Measurements from ENCODE around the gene TRPC3. TPM values are rescaled to one million over a fixed set of nuclear protein-coding genes. Genes with fewer than 3 reads are reported as not detected.

Gene TRPC3
- total and polyA plus RNA-seq, 7 donors = 0.04 to 0.15 (median 0.08) TPM; not detected in 1

DNA sequence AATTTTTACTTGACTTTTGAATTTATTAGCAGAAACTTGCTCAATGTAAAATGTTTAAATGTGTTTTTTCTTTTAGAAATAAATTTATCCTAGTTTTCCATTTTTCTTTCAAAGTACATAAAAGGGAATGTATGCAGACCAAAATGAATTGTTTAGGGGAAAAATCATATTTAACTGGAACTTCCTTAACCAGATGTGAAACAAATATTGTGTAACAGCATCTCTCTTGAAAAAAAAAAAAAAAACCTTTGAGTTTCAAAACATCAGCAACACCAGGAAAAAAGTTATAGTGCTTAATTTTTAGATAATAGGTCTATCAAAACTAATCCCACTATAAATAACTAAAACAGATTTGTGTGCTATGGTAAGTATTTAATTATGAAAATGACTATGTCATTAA, 113.7 kb downstream of the TRPC3 start:
- H3K36me3 ChIP-seq (ENCODE audit: insufficient read depth in 1 of 2, low read depth in 1 of 2) = peaks cover 4 to 79% of the 10 kb centered on the region in 2 donors
- no peak overlapping the region for H3K4me3 ChIP-seq
- DNase-seq = no peak
- intact Hi-C loops (cut with DNase I) = no loop called here
- no peak overlapping the region for H3K27ac ChIP-seq
- H3K27me3 ChIP-seq (ENCODE audit: insufficient read depth in 3 of 3, low read length in 2 of 3) = no peaks in the 10 kb centered on the region
- TF ChIP-seq, protein P1, sequence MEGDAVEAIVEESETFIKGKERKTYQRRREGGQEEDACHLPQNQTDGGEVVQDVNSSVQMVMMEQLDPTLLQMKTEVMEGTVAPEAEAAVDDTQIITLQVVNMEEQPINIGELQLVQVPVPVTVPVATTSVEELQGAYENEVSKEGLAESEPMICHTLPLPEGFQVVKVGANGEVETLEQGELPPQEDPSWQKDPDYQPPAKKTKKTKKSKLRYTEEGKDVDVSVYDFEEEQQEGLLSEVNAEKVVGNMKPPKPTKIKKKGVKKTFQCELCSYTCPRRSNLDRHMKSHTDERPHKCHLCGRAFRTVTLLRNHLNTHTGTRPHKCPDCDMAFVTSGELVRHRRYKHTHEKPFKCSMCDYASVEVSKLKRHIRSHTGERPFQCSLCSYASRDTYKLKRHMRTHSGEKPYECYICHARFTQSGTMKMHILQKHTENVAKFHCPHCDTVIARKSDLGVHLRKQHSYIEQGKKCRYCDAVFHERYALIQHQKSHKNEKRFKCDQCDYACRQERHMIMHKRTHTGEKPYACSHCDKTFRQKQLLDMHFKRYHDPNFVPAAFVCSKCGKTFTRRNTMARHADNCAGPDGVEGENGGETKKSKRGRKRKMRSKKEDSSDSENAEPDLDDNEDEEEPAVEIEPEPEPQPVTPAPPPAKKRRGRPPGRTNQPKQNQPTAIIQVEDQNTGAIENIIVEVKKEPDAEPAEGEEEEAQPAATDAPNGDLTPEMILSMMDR (IDR thresholded peaks at IDR 0.05) = no peak
- H3K4me1 ChIP-seq = no peaks in the 10 kb centered on the region
- H3K9me3 ChIP-seq = no peaks in the 10 kb centered on the region
- ATAC-seq = no peak

- Histone ChIP-seq H3K4me1 (no peaks in the 10 kb centered on the region), H3K4me3 (no peak overlapping the region), H3K36me3 (ENCODE audit: insufficient read depth in 1 of 2, low read depth in 1 of 2) (peaks cover 0 to 70% of the 10 kb centered on the region in 2 donors), H3K27ac (no peak overlapping the region), H3K27me3 (ENCODE audit: insufficient read depth in 3 of 3, low read length in 2 of 3) (no peaks in the 10 kb centered on the region), H3K9me3 (no peaks in the 10 kb centered on the region)
- intact Hi-C loops (cut with DNase I) = loop anchor here in 1 of 2 donors (5.0 kb wide), 1 partner anchor 43 kb away; the partner anchor contains the start of gene BBS7
- ATAC-seq = no peak
- TF ChIP-seq, protein P1 (IDR thresholded peaks at IDR 0.05) = no peak
- 86 to 98% (median 95%) methylated on average over 5 of the region's 5 CpGs for WGBS, 3 donors
- DNase-seq = no peak
Observed at GRCh38 chr4:121829511-121829910, 122.3 kb downstream of the TRPC3 start.

Other genes starting within 250 kb of the TRPC3 start
- gene SMIM43, start 186.9 kb downstream of the TRPC3 start, total RNA-seq = not detected
- under 1 TPM in 2 of 3 donors, not detected in 1; 0.03 TPM for gene SMIM43, start 186.9 kb downstream of the TRPC3 start, polyA plus RNA-seq
- gene EXOSC9, start 150.7 kb downstream of the TRPC3 start, total RNA-seq = 10 to 100 TPM; 12.3 to 14.5 (median 13.4) TPM
- gene EXOSC9, start 150.7 kb downstream of the TRPC3 start, polyA plus RNA-seq = 10 to 100 TPM; 18.4 to 28.5 (median 25.3) TPM
- under 1 TPM; 0.18 to 0.46 (median 0.34) TPM for gene CCNA2, start 128.2 kb downstream of the TRPC3 start, total RNA-seq
- gene CCNA2, start 128.2 kb downstream of the TRPC3 start, polyA plus RNA-seq = under 1 TPM; 0.06 to 0.23 (median 0.21) TPM
- gene BBS7, start 81.6 kb downstream of the TRPC3 start, total RNA-seq = 10 to 100 TPM in 1 of 4 donors, 1 to 10 TPM in 3; 4.5 to 10.3 (median 5.0) TPM
- gene BBS7, start 81.6 kb downstream of the TRPC3 start, polyA plus RNA-seq = 1 to 10 TPM; 4.0 to 6.0 (median 5.4) TPM
- 10 to 100 TPM; 22.2 to 47.9 (median 36.3) TPM for gene BLTP1, start 200.3 kb upstream of the TRPC3 start, total RNA-seq
- 10 to 100 TPM in 2 of 3 donors, 1 to 10 TPM in 1; 9.9 to 20.1 (median 13.8) TPM for gene BLTP1, start 200.3 kb upstream of the TRPC3 start, polyA plus RNA-seq

Measured in psoas muscle (tissue), 8 donors.